Neutrophil (primary cell): ENCODE measurements around the gene JDP2.
"Not testable (repeated sequence)": the region's sequence is repeated elsewhere in the genome, so short reads cannot be mapped to it uniquely, and the experiment has no call there.

Source experiments
- H3K27ac ChIP-seq: fragments of 200-600 bp; sonication (generic); 2 replicates; pipeline ENCODE4 v1.5.1; 2016; ENCODE audit warnings: mild to moderate bottlenecking, moderate library complexity
- H3K27me3 ChIP-seq: fragments of 200-600 bp; sonication (generic); 2 replicates; pipeline ENCODE4 v1.6.0; 2016; ENCODE audit warnings: mild to moderate bottlenecking
- H3K36me3 ChIP-seq: fragments of 200-600 bp; sonication (generic); 2 replicates; pipeline ENCODE4 v1.5.1; 2017
- H3K4me1 ChIP-seq, 2 experiments: fragments of 200-600 bp in 1 of 2; sonication (generic) in 1 of 2; 1 replicate in 1 of 2; 2 replicates in 1 of 2; pipeline versions ENCODE4 v1.5.1 to v1.6.1; 2013 to 2016; ENCODE audit warnings: low read depth in 1 of 2, low read length in 1 of 2, mild to moderate bottlenecking in 1 of 2, moderate library complexity in 1 of 2; ENCODE audit not compliant: control insufficient read depth in 1 of 2, insufficient read depth in 1 of 2
- H3K4me3 ChIP-seq, 2 experiments: fragments of 200-600 bp in 1 of 2; sonication (generic) in 1 of 2; 1 replicate in 1 of 2; 2 replicates in 1 of 2; pipeline ENCODE4 v1.5.1; 2013 to 2016; ENCODE audit warnings: low read depth in 1 of 2, low read length in 1 of 2, mild to moderate bottlenecking in 1 of 2, moderate library complexity in 1 of 2
- H3K9me3 ChIP-seq: fragments of 200-600 bp; sonication (generic); 2 replicates; pipeline ENCODE4 v1.5.1; 2016
- CTCF ChIP-seq: fragments of 200-600 bp; sonication (generic); IDR thresholded peaks from 2 replicates; pipeline ENCODE4 v1.5.1; 2016; ENCODE audit warnings: antibody characterized with exemption

Gene JDP2

GRCh38 chr14:75427482-75428229 lies at the start of gene JDP2:
JDP2 (plus strand) TSS chr14:75428022; CDS start chr14:75437921, 9,899 bp downstream.
- H3K27me3 ChIP-seq = no peaks in the 10 kb centered on the region
- no peaks in the 10 kb centered on the region for H3K9me3 ChIP-seq
- peaks cover 15% of the 10 kb centered on the region for H3K36me3 ChIP-seq
- H3K4me1 ChIP-seq = peaks cover 40 to 54% of the 10 kb centered on the region in 2 experiments
- H3K27ac ChIP-seq = peak within 1 kb of the TSS; percentile 96
- TF ChIP-seq CTCF = peak; percentile 56
- H3K4me3 ChIP-seq = peak within 1 kb of the TSS; percentile 81 to 92

GRCh38 chr14:75379246-75379929 lies 48.4 kb upstream of the JDP2 start:
- peaks cover 8 to 12% of the 10 kb centered on the region in 2 experiments for H3K4me1 ChIP-seq
- H3K36me3 ChIP-seq = no peaks in the 10 kb centered on the region
- no peaks in the 10 kb centered on the region for H3K27me3 ChIP-seq
- H3K9me3 ChIP-seq = no peaks in the 10 kb centered on the region
- no peak for TF ChIP-seq CTCF
- no peak overlapping the region for H3K27ac ChIP-seq
- H3K4me3 ChIP-seq = no peak overlapping the region

- peaks cover 8 to 12% of the 10 kb centered on the region in 2 experiments for H3K4me1 ChIP-seq
- TF ChIP-seq CTCF = no peak
- no peaks in the 10 kb centered on the region for H3K9me3 ChIP-seq
- H3K27ac ChIP-seq = no peak overlapping the region
- H3K27me3 ChIP-seq = no peaks in the 10 kb centered on the region
- no peaks in the 10 kb centered on the region for H3K36me3 ChIP-seq
- H3K4me3 ChIP-seq = no peak overlapping the region
These were observed 47.9 kb upstream of the JDP2 start for GRCh38 chr14:75379930-75380270.

GRCh38 chr14:75380656-75381055 lies 47.2 kb upstream of the JDP2 start:
- H3K9me3 ChIP-seq = no peaks in the 10 kb centered on the region
- peaks cover 8 to 12% of the 10 kb centered on the region in 2 experiments for H3K4me1 ChIP-seq
- no peaks in the 10 kb centered on the region for H3K36me3 ChIP-seq
- TF ChIP-seq CTCF = no peak
- no peak overlapping the region for H3K4me3 ChIP-seq
- H3K27ac ChIP-seq = no peak overlapping the region
- no peaks in the 10 kb centered on the region for H3K27me3 ChIP-seq

GRCh38 chr14:75381642-75382041 lies 46.2 kb upstream of the JDP2 start:
- TF ChIP-seq CTCF = no peak
- Histone ChIP-seq H3K9me3 (no peaks in the 10 kb centered on the region), H3K4me3 (no peak overlapping the region), H3K36me3 (no peaks in the 10 kb centered on the region), H3K27me3 (no peaks in the 10 kb centered on the region), H3K4me1 (peaks cover 8 to 12% of the 10 kb centered on the region in 2 experiments), H3K27ac (no peak overlapping the region)

GRCh38 chr14:75383219-75383618 lies 44.6 kb upstream of the JDP2 start:
- H3K4me3 ChIP-seq, H3K27me3 ChIP-seq, H3K9me3 ChIP-seq, H3K36me3 ChIP-seq: not testable (repeated sequence)
- H3K4me1 ChIP-seq = peaks cover 8 to 12% of the 10 kb centered on the region in 2 experiments
- H3K27ac ChIP-seq = peak overlapping the region; percentile 52
